HG03439 (cell line): ENCODE results near the gene S100B.

ENCODE experiments used
- ATAC-seq: cut with Tn5 transposase; IDR thresholded peaks from one replicate; pipeline ENCODE4 v1.9.1; 2021; ENCODE audit warnings: mild to moderate bottlenecking, moderate library complexity; ENCODE audit not compliant: unreplicated experiment

Gene S100B

GRCh38 chr21:46562964-46563607, 41.8 kb downstream of the S100B start:
- no peak for ATAC-seq

- ATAC-seq: no peak
Measured at GRCh38 chr21:46562472-46562871, 42.4 kb downstream of the S100B start.

DNA sequence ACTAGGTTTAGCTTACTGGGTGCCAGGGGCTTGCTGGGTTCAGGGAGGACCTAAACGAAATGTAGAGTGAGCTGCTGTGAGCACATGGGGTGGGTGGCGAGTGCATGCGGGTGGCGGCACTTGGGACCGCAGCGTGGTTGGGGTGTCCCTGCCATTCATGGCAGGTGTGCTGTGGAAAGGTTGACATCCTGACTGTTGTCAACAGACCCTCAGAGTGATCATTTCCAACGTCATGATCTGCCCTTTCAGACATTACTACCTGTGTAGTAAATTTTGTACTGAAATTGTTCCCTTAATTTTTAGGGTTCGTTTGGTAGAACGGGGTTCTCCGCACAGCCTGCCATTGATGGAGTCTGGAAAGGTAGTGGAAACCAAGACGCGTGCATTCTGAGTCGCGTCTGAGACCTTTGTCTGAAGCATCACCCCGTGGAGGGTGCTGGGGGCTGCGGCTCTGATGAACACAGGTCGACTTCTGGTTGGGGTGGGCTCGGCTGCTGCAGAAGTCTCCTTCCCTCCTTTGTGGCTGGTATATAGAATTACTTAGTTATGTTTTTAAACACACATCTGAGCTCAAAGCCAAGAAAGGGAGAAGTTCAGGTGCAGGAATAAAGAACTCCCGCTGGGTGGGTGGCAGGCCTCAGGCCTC, 43.3 kb downstream of the S100B start:
- no peak for ATAC-seq

DNA sequence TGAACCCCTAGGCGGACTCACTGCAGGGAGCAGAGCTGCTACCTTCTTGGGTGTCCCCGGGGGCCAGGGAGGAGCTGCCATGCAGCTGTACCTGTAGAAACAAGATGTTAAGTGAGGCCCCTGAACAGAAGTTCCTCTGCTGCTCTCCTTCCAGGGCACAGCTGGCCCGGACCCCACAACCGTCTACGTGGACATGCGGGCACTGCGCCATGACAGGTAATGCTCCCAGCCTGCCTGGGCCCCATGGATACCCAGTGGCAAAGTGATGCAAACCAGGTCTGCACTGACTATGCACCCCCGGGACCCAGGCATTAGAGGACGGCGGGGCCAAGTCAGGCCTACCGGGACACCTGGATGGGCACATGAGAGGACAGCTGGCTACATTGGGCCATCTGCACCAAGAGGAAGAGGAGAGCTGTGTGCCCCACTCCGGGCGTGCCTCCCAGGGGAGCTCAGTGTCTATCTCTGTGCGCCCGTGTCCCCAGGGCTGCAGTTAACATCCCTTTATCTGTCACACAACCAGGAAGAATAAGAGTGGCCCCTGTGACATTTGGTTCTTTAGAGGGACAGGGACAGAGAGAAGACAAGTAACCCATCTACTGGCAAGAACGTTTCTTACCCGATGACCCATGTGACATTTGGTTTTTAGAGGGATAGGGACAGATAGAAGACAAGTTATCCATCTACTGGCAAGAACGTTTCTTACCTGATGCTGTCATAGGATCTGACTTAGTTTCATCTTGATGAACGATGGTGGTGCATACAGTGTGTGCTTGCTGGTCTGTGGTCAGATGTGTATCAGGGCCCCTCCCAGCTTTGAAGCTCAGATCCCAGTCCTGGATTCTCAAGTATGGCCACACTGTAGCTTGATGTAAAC, 44.1 kb downstream of the S100B start:
- ATAC-seq: no peak

- ATAC-seq: no peak
Measured at GRCh38 chr21:46559291-46559983, 45.4 kb downstream of the S100B start.

DNA sequence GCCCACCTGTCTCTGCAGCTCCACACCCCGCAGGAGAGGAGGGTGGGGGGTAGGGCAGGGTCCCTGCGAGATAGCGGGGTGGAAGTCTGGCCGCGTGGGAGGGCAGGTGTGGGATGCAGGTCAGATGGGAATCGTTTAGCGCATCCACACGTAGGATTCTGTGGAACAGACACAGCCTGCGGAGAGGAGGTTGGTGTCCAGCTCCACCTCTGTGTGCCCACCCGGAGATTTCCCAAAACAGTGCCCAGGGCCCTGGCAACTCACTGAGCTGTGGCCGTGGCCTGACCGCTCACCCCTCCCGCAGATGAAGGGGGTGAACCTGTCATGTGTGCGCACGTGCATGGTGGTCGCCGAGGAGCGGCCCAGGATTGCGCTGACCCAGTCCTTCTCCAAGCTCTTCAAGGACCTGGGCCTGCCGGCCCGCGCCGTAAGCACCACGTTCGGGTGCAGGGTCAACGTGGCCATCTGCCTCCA, 46.9 kb downstream of the S100B start:
- no peak for ATAC-seq

DNA sequence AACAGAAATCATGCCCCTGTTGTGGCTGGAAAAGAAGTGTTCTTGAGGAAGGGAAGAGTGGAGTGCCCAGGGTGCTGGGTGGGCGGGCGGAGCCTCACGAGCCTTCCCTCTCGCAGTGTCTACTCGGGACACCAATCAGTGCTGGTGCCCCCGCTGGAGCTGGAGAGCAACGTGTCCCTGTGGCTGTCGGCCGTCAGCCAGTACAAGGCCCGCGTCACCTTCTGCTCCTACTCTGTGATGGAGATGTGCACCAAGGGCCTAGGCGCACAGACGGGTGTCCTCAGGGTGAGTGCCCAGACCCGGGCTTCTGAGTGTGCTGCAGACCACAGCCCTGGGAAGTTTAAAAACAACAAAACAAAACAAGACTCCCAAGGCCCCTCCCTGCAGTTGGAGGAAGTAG, 47.4 kb downstream of the S100B start:
- ATAC-seq: no peak

DNA sequence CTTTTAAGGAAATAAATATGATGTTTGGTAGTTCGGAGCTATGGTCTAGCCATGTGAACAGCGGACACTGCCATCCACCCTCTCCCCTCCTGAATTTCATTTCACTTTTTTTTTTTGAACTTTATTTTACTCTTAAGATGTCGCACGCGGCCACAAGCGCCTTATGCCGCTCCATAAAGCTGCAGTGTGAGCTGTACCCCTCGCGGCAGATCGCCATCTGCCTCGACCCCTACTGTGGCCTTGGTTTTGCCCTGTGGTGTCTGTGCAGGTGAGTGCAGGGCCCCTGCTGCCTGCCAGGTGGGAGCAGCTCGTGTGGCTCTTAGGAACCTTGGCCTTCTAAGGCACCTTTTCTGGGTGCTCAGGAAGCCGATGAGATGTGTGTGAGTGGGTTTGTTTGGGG, 48.1 kb downstream of the S100B start:
- ATAC-seq: no peak

DNA sequence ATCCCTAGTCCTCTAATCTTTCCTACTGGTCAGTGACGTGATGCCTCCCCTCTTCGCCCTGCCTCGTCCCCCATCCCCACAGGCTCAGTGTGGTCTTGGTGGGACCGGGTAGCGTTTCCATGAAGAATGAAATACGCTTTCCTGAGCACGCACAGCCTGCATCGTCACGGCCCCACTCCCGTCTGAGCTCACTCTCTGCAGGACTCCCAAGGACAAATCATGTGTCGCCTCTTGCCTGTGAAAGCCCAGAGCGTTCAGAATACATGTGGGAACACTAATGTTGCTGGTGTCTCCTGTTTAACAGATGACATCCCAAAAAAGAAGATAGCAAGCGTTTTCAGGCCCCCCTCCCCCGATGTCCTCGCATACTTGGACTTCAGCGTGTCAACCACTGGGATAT, 49.2 kb downstream of the S100B start:
- ATAC-seq: no peak

DNA sequence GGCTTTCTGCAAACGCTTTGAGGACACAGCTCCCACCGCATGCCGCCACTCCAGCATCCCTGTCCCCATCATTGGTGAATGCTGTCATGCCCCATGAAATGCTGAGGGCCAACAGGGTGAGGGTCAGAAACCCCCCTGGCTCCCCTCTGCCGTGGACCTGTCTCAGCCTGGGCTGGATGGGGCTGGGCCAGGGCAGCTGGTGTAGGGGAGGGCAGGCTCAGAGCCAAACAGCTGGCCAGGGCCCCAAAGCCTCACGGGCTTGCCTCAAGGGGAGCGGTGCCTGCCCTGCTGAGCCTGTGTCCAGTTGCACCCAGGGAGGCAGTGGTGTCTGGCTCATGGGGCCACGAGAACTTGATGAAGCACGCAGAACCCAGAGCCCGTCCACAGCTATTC, 49.7 kb downstream of the S100B start:
- no peak for ATAC-seq

GRCh38 chr21:46554431-46555224, 50.3 kb downstream of the S100B start:
- ATAC-seq: no peak

GRCh38 chr21:46553993-46554392, 50.9 kb downstream of the S100B start:
- no peak for ATAC-seq

- no peak for ATAC-seq
Measured at GRCh38 chr21:46552865-46553379, 52.0 kb downstream of the S100B start.

GRCh38 chr21:46552274-46552673, 52.6 kb downstream of the S100B start:
- ATAC-seq: no peak

DNA sequence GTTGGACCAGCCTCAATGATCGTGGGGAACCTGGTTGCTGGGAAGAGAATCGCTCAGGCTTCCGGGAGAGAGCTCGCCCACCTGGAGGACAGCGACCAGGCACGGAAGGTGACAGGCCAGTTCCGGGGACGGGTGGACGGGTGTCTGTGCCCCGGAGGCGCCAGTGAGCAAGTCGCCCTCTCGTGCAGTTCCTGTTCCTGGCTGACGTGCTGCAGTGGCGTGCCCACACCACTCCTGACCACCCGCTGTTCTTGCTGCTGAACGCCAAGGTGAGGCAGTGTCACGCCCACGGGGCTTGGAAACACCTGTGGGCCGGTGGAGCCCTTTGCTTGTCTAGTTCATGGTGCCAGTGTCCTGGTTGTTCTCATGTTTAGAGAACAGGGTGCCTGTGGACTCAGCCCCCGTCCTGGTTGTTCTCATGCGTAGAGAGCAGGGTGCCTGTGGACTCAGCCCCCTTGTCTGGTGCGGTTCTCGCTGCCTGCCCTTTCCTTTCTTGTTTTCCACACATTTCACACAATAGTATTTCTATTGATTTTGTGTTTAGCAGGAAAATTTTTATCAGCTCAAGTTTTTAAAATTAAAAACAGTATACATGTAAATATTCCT, 53.1 kb downstream of the S100B start:
- ATAC-seq: no peak

GRCh38 chr21:46550116-46550941, 54.6 kb downstream of the S100B start:
- ATAC-seq: no peak

DNA sequence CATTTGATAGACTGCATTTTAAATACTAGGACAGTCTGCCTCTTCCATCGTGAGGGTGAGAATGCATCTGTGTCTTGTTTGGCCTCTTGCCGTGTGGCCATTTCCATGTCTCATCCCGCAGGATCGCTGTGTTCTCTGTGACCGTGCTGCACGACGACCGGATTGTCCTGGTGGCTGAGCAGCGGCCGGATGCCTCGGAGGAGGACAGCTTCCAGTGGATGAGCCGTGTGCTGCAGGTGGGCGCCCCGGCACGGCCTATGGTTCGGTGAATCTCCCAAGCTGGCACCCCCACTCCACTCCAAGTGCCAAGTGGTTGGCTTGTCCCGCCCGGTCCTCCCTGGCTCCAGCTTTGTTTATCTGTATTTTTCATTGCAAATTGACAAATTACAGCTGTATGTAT, 55.2 kb downstream of the S100B start:
- no peak for ATAC-seq
